PC-9 (cell line): Measurements from ENCODE around the gene METTL5.

Source experiments
- CTCF ChIP-seq: fragments of 200-600 bp; sonication (generic); conservative IDR thresholded peaks from 2 replicates; pipeline ENCODE4 v1.6.1; 2017; ENCODE audit warnings: mixed run types, antibody characterized with exemption, mild to moderate bottlenecking, moderate library complexity
- EZH2 ChIP-seq: fragments of 200-600 bp; sonication (generic); IDR thresholded peaks from 2 replicates; pipeline ENCODE4 v1.8.0; 2017; ENCODE audit warnings: antibody characterized with exemption, low read depth

DNA sequence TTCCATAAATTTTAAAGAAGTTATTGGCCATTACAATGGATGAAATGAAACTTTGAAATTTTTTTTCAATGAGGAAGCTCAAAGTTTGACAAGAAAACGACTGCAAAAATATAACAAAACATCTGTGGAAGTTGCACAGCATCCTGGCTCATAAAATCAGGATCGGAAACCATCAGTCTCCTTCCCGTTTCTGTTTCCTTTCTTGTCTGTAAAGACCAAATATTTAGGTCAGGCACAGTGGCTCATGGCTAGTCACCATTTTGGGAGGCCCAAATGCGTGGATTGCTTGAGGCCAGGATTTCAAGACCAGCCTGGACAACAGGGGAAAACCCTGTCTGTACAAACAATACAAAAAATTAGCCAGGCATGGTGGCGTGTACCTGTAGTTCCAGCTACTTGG is 53.7 kb downstream of the METTL5 start:
- TF ChIP-seq CTCF (no peak), EZH2 (no peak)
